Keratinocyte (primary cell): ENCODE measurements around the gene SETBP1.

Experiments
- CTCF ChIP-seq, 3 experiments: IDR thresholded peaks in 1 of 3; conservative IDR thresholded peaks in 1 of 3; optimal IDR thresholded peaks in 1 of 3; 2 replicates in 2 of 3; 3 replicates in 1 of 3; pipeline versions ENCODE3 to v1.5.1; 2011; ENCODE audit warnings: low read length in 3 of 3, mild to moderate bottlenecking in 3 of 3, moderate library complexity in 2 of 3, control low read depth in 1 of 3, inconsistent platforms in 1 of 3; ENCODE audit not compliant: insufficient read depth in 2 of 3; ENCODE audit errors: extremely low read depth in 1 of 3
- EZH2 ChIP-seq: IDR thresholded peaks from one replicate; pipeline ENCODE4 v1.6.1; 2012; ENCODE audit warnings: inconsistent platforms, mild to moderate bottlenecking, low read length, moderate library complexity

GRCh38 chr18:45025089-45025450 lies 344.4 kb downstream of the SETBP1 start:
- TF ChIP-seq CTCF (optimal IDR thresholded peaks at IDR 0.05 in 1 of 3, IDR thresholded peaks at IDR 0.05 in 1 of 3, conservative IDR thresholded peaks at IDR 0.05 in 1 of 3; ENCODE audit: extremely low read depth in 1 of 3, insufficient read depth in 2 of 3, low read length in 3 of 3) (no peak), EZH2 (no peak)
